ENCODE data around the gene SYT9. TPM values are rescaled to one million over a fixed set of nuclear protein-coding genes. Genes with fewer than 3 reads are reported as not detected.
"Not testable (repeated sequence)": the region's sequence is repeated elsewhere in the genome, so short reads cannot be mapped to it uniquely, and the experiment has no call there.

SYT9 gene
- total RNA-seq, 1 donor from 2014 or later, result 1.6 TPM

- H3K4me1 Mint-ChIP-seq (ENCODE audit: unreplicated experiment), result peaks cover 32% of the 10 kb centered on the region
- no peak for DNase-seq (ENCODE audit: extremely low spot score, unreplicated experiment)
- H3K36me3 Mint-ChIP-seq, result no peaks in the 10 kb centered on the region
- no peaks in the 10 kb centered on the region for H3K9me3 Mint-ChIP-seq
- TF ChIP-seq, protein P1, sequence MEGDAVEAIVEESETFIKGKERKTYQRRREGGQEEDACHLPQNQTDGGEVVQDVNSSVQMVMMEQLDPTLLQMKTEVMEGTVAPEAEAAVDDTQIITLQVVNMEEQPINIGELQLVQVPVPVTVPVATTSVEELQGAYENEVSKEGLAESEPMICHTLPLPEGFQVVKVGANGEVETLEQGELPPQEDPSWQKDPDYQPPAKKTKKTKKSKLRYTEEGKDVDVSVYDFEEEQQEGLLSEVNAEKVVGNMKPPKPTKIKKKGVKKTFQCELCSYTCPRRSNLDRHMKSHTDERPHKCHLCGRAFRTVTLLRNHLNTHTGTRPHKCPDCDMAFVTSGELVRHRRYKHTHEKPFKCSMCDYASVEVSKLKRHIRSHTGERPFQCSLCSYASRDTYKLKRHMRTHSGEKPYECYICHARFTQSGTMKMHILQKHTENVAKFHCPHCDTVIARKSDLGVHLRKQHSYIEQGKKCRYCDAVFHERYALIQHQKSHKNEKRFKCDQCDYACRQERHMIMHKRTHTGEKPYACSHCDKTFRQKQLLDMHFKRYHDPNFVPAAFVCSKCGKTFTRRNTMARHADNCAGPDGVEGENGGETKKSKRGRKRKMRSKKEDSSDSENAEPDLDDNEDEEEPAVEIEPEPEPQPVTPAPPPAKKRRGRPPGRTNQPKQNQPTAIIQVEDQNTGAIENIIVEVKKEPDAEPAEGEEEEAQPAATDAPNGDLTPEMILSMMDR (conservative IDR thresholded peaks at IDR 0.05), result no peak
- H3K4me3 Mint-ChIP-seq, result peak overlapping the region; percentile 95
- H3K27me3 Mint-ChIP-seq, result peaks cover 5% of the 10 kb centered on the region
- peak overlapping the region; percentile 94 for H3K27ac Mint-ChIP-seq
These were observed 261.0 kb downstream of the SYT9 start for GRCh38 chr11:7512525-7513233.

DNA sequence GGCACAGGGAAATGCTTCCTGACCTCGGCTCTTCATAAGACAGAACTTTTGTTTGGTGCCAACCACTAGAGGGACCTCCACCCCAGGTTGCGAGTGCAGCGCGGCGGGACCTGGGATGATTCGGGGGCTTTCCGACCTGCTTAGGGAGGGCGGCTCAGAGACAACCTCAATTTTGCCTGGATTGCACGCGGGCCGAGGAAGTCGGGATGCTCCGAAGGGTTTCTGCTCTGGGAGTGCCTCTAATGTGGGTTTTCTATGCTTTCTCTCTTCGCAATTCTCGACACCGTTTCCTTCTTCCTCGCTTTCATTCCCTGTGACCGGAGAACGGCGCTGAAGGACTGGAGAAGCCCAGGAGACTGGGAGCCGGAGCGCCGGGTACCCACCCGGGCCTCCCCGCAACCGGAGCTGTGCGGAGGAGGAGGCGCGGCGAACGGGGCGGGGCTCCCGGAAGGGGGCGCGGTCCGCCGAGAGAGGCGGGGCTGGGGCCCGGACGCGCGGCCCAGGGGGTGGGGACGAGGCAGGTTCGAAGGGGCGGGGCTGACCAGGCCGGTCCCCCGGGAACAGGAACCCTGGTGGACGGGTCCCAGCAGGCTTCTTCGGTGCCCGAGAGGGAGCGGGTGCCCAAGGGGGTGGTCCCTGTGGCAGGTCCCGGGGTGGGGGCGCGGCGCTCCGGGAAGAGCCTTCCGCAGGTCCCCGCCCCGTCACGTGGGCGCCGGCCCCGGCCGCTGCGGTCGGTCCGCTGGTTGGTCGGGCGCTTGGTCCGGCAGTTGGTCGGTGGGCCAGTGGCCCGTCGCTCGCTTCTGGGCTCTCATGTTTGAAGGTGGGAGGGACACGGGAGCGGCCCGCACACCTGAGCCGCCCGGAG, 261.8 kb downstream of the SYT9 start, which contains the start of gene PPFIBP2:
Gene PPFIBP2 (plus strand): TSS at position 766 of the 865 bp plus-strand sequence. CDS start 35,477 bp downstream, outside the sequence.
- peak; percentile 87 for DNase-seq (ENCODE audit: extremely low spot score, unreplicated experiment)
- H3K27me3 Mint-ChIP-seq, result peaks cover 5% of the 10 kb centered on the region
- H3K9me3 Mint-ChIP-seq, result peaks cover 5% of the 10 kb centered on the region
- H3K4me1 Mint-ChIP-seq (ENCODE audit: unreplicated experiment), result peaks cover 32% of the 10 kb centered on the region
- H3K4me3 Mint-ChIP-seq, result peak within 1 kb of the TSS; percentile 95
- TF ChIP-seq, protein P1 (conservative IDR thresholded peaks at IDR 0.05), result peak; percentile 82
- H3K27ac Mint-ChIP-seq, result peak within 1 kb of the TSS; percentile 94
- peaks cover 2% of the 10 kb centered on the region for H3K36me3 Mint-ChIP-seq

- DNase-seq (ENCODE audit: extremely low spot score, unreplicated experiment), result no peak
- peaks cover 32% of the 10 kb centered on the region for H3K4me1 Mint-ChIP-seq (ENCODE audit: unreplicated experiment)
- H3K4me3 Mint-ChIP-seq, result peak overlapping the region; percentile 95
- peaks cover 12% of the 10 kb centered on the region for H3K9me3 Mint-ChIP-seq
- peaks cover 9% of the 10 kb centered on the region for H3K36me3 Mint-ChIP-seq
- H3K27ac Mint-ChIP-seq, result peak overlapping the region; percentile 24
- H3K27me3 Mint-ChIP-seq, result peaks cover 8% of the 10 kb centered on the region
- TF ChIP-seq, protein P1 (conservative IDR thresholded peaks at IDR 0.05), result no peak
These were observed 262.4 kb downstream of the SYT9 start for GRCh38 chr11:7514099-7514591.

DNA sequence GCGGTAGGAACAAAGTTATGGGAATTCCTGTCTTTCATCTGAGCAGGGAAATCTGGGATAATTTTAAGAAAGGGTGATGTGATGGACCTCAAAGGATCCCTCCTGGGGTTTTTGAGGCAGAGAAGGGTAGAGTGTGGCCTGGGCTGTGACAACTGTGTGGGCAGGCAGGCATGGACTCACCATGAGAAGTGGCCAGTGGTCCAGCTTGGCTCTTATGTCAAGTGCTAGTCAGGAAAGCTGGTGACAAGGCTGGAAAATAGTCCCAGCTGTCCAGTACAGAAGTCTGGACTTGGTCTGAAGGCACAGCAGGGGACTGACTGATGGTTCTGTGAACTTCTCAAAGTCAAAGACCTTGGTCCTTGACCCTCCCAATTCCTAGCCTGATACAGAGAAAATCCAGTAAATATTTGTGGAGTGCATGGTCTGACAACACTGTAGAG, 263.8 kb downstream of the SYT9 start:
- TF ChIP-seq, protein P1 (conservative IDR thresholded peaks at IDR 0.05), result no peak
- no peak for DNase-seq (ENCODE audit: extremely low spot score, unreplicated experiment)
- Mint-ChIP-seq H3K4me3 (peak overlapping the region; percentile 15), H3K9me3 (peaks cover 13% of the 10 kb centered on the region), H3K27me3 (peaks cover 8% of the 10 kb centered on the region), H3K27ac (no peak overlapping the region), H3K4me1 (ENCODE audit: unreplicated experiment) (peaks cover 27% of the 10 kb centered on the region), H3K36me3 (peaks cover 10% of the 10 kb centered on the region)

- peak overlapping the region; percentile 48 for H3K4me3 Mint-ChIP-seq
- DNase-seq (ENCODE audit: extremely low spot score, unreplicated experiment), result no peak
- TF ChIP-seq, protein P1 (conservative IDR thresholded peaks at IDR 0.05), result no peak
- peaks cover 13% of the 10 kb centered on the region for H3K9me3 Mint-ChIP-seq
- peaks cover 23% of the 10 kb centered on the region for H3K4me1 Mint-ChIP-seq (ENCODE audit: unreplicated experiment)
- H3K36me3 Mint-ChIP-seq, result peaks cover 10% of the 10 kb centered on the region
- H3K27me3 Mint-ChIP-seq, result peaks cover 8% of the 10 kb centered on the region
- H3K27ac Mint-ChIP-seq, result no peak overlapping the region
These were observed 264.8 kb downstream of the SYT9 start for GRCh38 chr11:7516475-7516874.

DNA sequence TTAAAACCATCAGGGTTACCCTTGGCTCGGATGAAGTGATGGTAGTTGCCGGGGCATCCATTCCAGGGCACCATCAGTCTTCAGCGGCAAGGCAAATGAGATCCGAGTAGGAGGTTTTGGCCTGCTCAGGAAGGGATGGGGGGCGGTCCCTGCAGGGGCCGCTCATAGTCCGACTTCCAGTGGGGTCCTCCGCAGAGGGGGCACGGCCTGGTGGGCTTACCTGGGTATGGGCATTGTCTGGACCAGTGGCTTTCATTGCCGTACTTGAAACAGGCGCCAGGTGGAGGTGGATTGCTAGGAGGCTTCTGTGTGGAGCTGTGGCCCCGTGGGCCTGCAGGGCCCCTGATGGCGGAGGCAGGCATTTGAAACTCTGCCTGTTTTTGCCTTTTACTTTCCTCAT, 266.0 kb downstream of the SYT9 start:
- H3K27me3 Mint-ChIP-seq; H3K36me3 Mint-ChIP-seq; H3K4me3 Mint-ChIP-seq; H3K27ac Mint-ChIP-seq; DNase-seq (ENCODE audit: extremely low spot score, unreplicated experiment): not testable (repeated sequence)
- H3K4me1 Mint-ChIP-seq (ENCODE audit: unreplicated experiment), result peaks cover 10% of the 10 kb centered on the region
- H3K9me3 Mint-ChIP-seq, result peaks cover 13% of the 10 kb centered on the region

Data from type B pancreatic cell (in vitro differentiated cells).